OCI-LY1 (cell line): ENCODE data around the gene TTLL11.

ENCODE experiments used
- H2AFZ ChIP-seq: fragments of 200-600 bp; sonication (generic), shearing (Covaris generic); 2 replicates; pipeline ENCODE4 v1.6.0; 2014; ENCODE audit warnings: antibody characterized with exemption, mild to moderate bottlenecking, low read length
- H3F3A ChIP-seq: fragments of 200-600 bp; sonication (generic), shearing (Covaris generic); 2 replicates; pipeline ENCODE4 v1.6.0; 2014; ENCODE audit warnings: mild to moderate bottlenecking, antibody characterized with exemption, low read length, moderate library complexity; ENCODE audit not compliant: insufficient read depth
- H3K27ac ChIP-seq: fragments of 200-600 bp; sonication (generic); 2 replicates; pipeline ENCODE4 v1.5.1; 2014; ENCODE audit warnings: low read length, mixed run types, mild to moderate bottlenecking, low read depth; ENCODE audit not compliant: poor library complexity, severe bottlenecking
- H3K27me3 ChIP-seq: fragments of 200-600 bp; sonication (generic); 2 replicates; pipeline ENCODE4 v1.6.0; 2014; ENCODE audit warnings: antibody characterized with exemption, mild to moderate bottlenecking, low read length, moderate library complexity; ENCODE audit not compliant: insufficient read depth
- H3K36me3 ChIP-seq: fragments of 200-600 bp; sonication (generic); 2 replicates; pipeline ENCODE4 v1.6.1; 2014; ENCODE audit warnings: mild to moderate bottlenecking, antibody characterized with exemption, low read length, moderate library complexity, mixed read lengths; ENCODE audit not compliant: insufficient read depth
- H3K4me1 ChIP-seq: fragments of 200-600 bp; sonication (generic); 2 replicates; pipeline ENCODE4 v1.5.1; 2014; ENCODE audit warnings: mild to moderate bottlenecking, low read length, moderate library complexity; ENCODE audit not compliant: insufficient read depth, severe bottlenecking
- H3K4me2 ChIP-seq: fragments of 200-600 bp; sonication (generic), shearing (Covaris generic); 2 replicates; pipeline ENCODE4 v1.6.1; 2014; ENCODE audit warnings: low read length
- H3K4me3 ChIP-seq: fragments of 200-600 bp; sonication (generic); 2 replicates; pipeline ENCODE4 v1.5.1; 2014; ENCODE audit warnings: low read length, low read depth, mild to moderate bottlenecking, mixed read lengths; ENCODE audit not compliant: poor library complexity, severe bottlenecking
- H3K79me2 ChIP-seq: fragments of 200-600 bp; shearing (Covaris generic); 2 replicates; pipeline ENCODE4 v1.6.1; 2016; ENCODE audit warnings: mixed run types, low read length, mixed read lengths; ENCODE audit not compliant: insufficient read depth
- H3K9ac ChIP-seq: fragments of 200-600 bp; sonication (generic), shearing (Covaris generic); 2 replicates; pipeline ENCODE4 v1.6.1; 2014; ENCODE audit warnings: mild to moderate bottlenecking, low read length, mixed read lengths
- H3K9me2 ChIP-seq: fragments of 200-600 bp; sonication (generic), shearing (Covaris generic); 2 replicates; pipeline ENCODE4 v1.6.1; 2014; ENCODE audit warnings: low read depth, mild to moderate bottlenecking, low read length, mixed read lengths
- H3K9me3 ChIP-seq: fragments of 200-600 bp; shearing (Covaris generic); 2 replicates; pipeline ENCODE4 v1.6.1; 2014; ENCODE audit warnings: low read length, mixed read lengths
- H4K20me1 ChIP-seq: fragments of 200-600 bp; sonication (generic), shearing (Covaris generic); 2 replicates; pipeline ENCODE4 v1.6.0; 2016; ENCODE audit warnings: mild to moderate bottlenecking, low read length; ENCODE audit not compliant: insufficient read depth
- EZH2 ChIP-seq: fragments of 200-600 bp; sonication (generic), shearing (Covaris generic); IDR thresholded peaks from 2 replicates; pipeline ENCODE4 v1.8.0; 2017; ENCODE audit warnings: borderline replicate concordance, mixed run types, mild to moderate bottlenecking, antibody characterized with exemption, low read length, moderate library complexity, mixed read lengths
- TF ChIP-seq, protein P1 (sequence below): fragments of 200-600 bp; sonication (generic), shearing (Covaris generic); IDR thresholded peaks from 2 replicates; pipeline ENCODE4 v1.5.1; 2017; ENCODE audit warnings: mild to moderate bottlenecking, antibody characterized with exemption, low read length, moderate library complexity, mixed read lengths

Gene TTLL11

DNA sequence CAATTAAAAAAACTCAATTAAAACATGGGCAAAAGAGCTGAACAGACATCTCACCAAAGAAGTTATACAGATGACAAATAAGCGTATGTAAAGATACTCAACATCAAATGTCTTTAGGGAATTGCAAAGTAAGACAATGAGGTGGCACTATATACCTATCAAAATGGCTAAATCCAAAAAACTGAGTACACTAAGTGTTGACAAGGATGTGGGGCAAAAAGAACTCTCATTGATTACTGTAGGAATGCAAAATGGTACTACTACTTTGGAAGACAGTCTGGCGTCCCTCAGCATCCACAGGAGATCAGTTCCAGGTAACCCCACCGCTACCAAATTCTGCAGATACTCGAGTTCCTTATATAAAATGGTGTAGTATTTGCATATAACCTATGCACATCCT is 243.6 kb downstream of the TTLL11 start:
- Histone ChIP-seq H3F3A (no peaks in the 10 kb centered on the region), H3K27ac (no peak overlapping the region), H2AFZ (no peak overlapping the region), H3K4me3 (no peak overlapping the region), H4K20me1 (no peaks in the 10 kb centered on the region), H3K4me2 (no peak overlapping the region), H3K36me3 (no peaks in the 10 kb centered on the region; the same call in 1 of the 2 replicates), H3K9me2 (no peaks in the 10 kb centered on the region), H3K9me3 (peaks cover 10% of the 10 kb centered on the region), H3K4me1 (no peaks in the 10 kb centered on the region), H3K79me2 (no peaks in the 10 kb centered on the region), H3K27me3 (no peaks in the 10 kb centered on the region), H3K9ac (no peak overlapping the region)
- TF ChIP-seq, protein P1, sequence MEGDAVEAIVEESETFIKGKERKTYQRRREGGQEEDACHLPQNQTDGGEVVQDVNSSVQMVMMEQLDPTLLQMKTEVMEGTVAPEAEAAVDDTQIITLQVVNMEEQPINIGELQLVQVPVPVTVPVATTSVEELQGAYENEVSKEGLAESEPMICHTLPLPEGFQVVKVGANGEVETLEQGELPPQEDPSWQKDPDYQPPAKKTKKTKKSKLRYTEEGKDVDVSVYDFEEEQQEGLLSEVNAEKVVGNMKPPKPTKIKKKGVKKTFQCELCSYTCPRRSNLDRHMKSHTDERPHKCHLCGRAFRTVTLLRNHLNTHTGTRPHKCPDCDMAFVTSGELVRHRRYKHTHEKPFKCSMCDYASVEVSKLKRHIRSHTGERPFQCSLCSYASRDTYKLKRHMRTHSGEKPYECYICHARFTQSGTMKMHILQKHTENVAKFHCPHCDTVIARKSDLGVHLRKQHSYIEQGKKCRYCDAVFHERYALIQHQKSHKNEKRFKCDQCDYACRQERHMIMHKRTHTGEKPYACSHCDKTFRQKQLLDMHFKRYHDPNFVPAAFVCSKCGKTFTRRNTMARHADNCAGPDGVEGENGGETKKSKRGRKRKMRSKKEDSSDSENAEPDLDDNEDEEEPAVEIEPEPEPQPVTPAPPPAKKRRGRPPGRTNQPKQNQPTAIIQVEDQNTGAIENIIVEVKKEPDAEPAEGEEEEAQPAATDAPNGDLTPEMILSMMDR: no peak
- no peak for TF ChIP-seq EZH2

DNA sequence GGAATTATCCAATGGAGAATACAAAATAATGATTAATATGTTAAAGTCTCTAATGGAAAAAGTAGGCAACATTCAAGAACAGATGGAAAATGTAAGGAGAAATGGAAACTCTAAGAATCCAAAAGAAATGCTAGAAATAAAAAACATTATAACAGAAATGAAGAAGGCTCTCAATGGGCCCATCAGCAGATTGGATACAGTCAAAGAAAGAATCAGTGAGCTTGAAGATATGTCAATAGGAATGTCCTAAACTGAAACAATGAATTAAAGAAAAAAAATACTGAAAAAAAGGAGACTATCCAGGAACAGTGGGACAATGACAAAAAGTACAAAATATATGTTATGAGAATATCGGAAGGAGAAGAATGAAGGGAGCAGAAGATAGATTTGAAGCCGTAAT is 248.5 kb downstream of the TTLL11 start:
- H3K9ac ChIP-seq: no peak overlapping the region

DNA sequence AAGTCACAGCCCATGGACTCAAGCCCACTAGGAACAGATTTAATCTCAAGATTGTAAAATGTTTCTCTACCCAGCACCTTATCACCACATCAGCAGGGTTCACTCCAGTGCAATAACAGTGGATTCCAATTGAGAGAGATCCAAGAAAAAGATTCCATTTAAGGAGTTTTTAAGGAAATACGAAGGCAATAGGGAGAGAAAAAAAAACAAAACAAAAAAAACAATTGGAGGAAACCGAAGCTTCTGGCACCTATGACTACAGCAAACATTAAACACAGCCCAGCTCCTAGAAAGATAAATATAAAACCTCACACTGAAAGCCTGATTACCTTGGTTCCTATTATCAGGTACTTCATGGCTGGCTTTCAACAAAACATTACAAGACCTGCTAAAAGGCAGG is 249.0 kb downstream of the TTLL11 start:
- no peaks in the 10 kb centered on the region for H3K79me2 ChIP-seq
- H3K27me3 ChIP-seq: no peaks in the 10 kb centered on the region
- H3K4me2 ChIP-seq: no peak overlapping the region
- TF ChIP-seq, protein P1: no peak
- no peak for TF ChIP-seq EZH2
- H3F3A ChIP-seq: no peaks in the 10 kb centered on the region
- H3K36me3 ChIP-seq: no peaks in the 10 kb centered on the region; the same call in 1 of the 2 replicates
- no peaks in the 10 kb centered on the region for H3K9me2 ChIP-seq
- H3K27ac ChIP-seq: no peak overlapping the region
- H4K20me1 ChIP-seq: no peaks in the 10 kb centered on the region
- H3K4me3 ChIP-seq: no peak overlapping the region
- H3K9ac ChIP-seq: no peak overlapping the region
- no peak overlapping the region for H2AFZ ChIP-seq
- H3K9me3 ChIP-seq: peaks cover 12% of the 10 kb centered on the region
- peaks cover 30% of the 10 kb centered on the region for H3K4me1 ChIP-seq

More for the DNA sequence above, 248.5 kb downstream of the TTLL11 start:
- TF ChIP-seq, protein P1: no peak
- TF ChIP-seq EZH2: no peak
- Histone ChIP-seq H3K4me3 (no peak overlapping the region), H2AFZ (no peak overlapping the region), H3K36me3 (no peaks in the 10 kb centered on the region; the same call in 1 of the 2 replicates), H3K9me2 (no peaks in the 10 kb centered on the region), H3F3A (no peaks in the 10 kb centered on the region), H3K27ac (no peak overlapping the region), H3K79me2 (no peaks in the 10 kb centered on the region), H3K4me2 (no peak overlapping the region), H4K20me1 (no peaks in the 10 kb centered on the region), H3K27me3 (no peaks in the 10 kb centered on the region), H3K4me1 (peaks cover 26% of the 10 kb centered on the region), H3K9me3 (peaks cover 13% of the 10 kb centered on the region)
